Tibial nerve (tissue), 4 donors: ENCODE data around the gene PYGO1. TPM values are rescaled to one million over a fixed set of nuclear protein-coding genes. Genes with fewer than 3 reads are reported as not detected.
"Not testable (repeated sequence)": the region's sequence is repeated elsewhere in the genome, so short reads cannot be mapped to it uniquely, and the experiment has no call there.

Experiments used
- DNase-seq, 2 donors: peaks; one replicate each; pipeline ENCODE4 v3.0.0-alpha.2; 2019; ENCODE audit warnings: low spot score in 2 of 2
- H3K27ac ChIP-seq, 4 donors: fragments of 200-600 bp; sonication (generic) in 3 of 4; one replicate each; pipeline ENCODE4 v1.5.1; 2017 to 2019; ENCODE audit warnings: mild to moderate bottlenecking in 1 of 4
- H3K27me3 ChIP-seq, 2 donors: fragments of 200-600 bp; sonication (generic) in 1 of 2; one replicate each; pipeline versions ENCODE4 v1.5.1 to v1.6.0; 2017 to 2019
- H3K36me3 ChIP-seq, 3 donors: fragments of 200-600 bp; sonication (generic); one replicate each; pipeline ENCODE4 v1.5.1; 2018 to 2019
- H3K4me1 ChIP-seq, 4 donors: fragments of 200-600 bp; sonication (generic) in 3 of 4; one replicate each; pipeline ENCODE4 v1.5.1; 2017 to 2019
- H3K4me3 ChIP-seq, 4 donors: fragments of 200-600 bp; sonication (generic) in 3 of 4; one replicate each; pipeline ENCODE4 v1.5.1; 2017 to 2019; ENCODE audit warnings: mild to moderate bottlenecking in 1 of 4, moderate library complexity in 1 of 4
- H3K9me3 ChIP-seq, 4 donors: fragments of 200-600 bp; sonication (generic) in 3 of 4; one replicate each; pipeline ENCODE4 v1.5.1; 2017 to 2019
- EP300 ChIP-seq, 2 donors: sonication (generic); formaldehyde crosslinking; IDR thresholded peaks; one replicate each; pipeline ENCODE4 v1.6.1; 2017; ENCODE audit warnings: antibody characterized with exemption in 2 of 2, mild to moderate bottlenecking in 1 of 2
- POLR2A ChIP-seq, 2 donors: fragments of 450-650 bp; IDR thresholded peaks; one replicate each; pipeline ENCODE4 v1.6.1; 2017; ENCODE audit warnings: antibody characterized with exemption in 2 of 2, mild to moderate bottlenecking in 2 of 2, moderate library complexity in 2 of 2
- WGBS, 2 donors: methylation state at CpG; one replicate each; pipeline ENCODE4 v1.1.5; 2018; 5-methylcytosine and 5-hydroxymethylcytosine counted together
- total RNA-seq, 4 donors: library from RNA; depleted of rRNA; stranded (reverse); fragments of >200 nt; gene quantifications; one replicate each; pipeline ENCODE4 v1.1.0, GENCODE V29; 2016
- TF ChIP-seq, protein P1 (sequence below), 5 experiments: fragments of 200-600 bp in 3 of 5; fragments of 450-650 bp in 2 of 5; sonication (generic) in 3 of 5; IDR thresholded peaks; one replicate each; pipeline ENCODE4 v1.5.1; 2016 to 2019; ENCODE audit warnings: antibody characterized with exemption in 5 of 5, mild to moderate bottlenecking in 3 of 5, moderate library complexity in 2 of 5

Gene PYGO1
- total RNA-seq, 4 donors from 2014 or later = 4.2 to 11.9 (median 8.2) TPM

DNA sequence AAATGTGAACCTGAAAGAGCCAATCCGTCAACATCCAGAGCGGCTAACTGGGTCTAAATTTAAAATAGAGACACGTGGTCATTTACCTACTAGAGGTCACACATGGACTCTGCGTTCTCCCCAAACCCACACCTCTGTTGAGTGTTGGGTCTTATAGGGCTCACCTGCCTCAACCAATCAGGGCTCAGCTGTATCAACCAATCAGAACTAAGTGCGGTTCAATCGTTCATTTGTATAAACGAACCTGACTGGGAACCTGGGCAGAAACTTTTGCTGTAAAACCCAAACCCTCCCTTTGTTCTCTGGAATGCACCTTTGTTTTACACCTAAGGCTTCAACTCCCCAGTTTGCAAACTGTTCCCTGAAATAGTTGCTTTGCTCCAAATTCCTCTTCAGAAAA, 89.0 kb downstream of the PYGO1 start:
- WGBS, 2 donors = 86 to 88% methylated on average over 7 of the region's 7 CpGs
- Histone ChIP-seq H3K36me3 (peaks cover 0 to 6% (median 0%) of the 10 kb centered on the region in 3 donors), H3K4me3 (no peak overlapping the region), H3K27ac (no peak overlapping the region), H3K4me1 (peaks cover 0 to 22% (median 2%) of the 10 kb centered on the region in 4 donors), H3K9me3 (peaks cover 0 to 1% (median 0%) of the 10 kb centered on the region in 4 donors), H3K27me3 (no peaks in the 10 kb centered on the region)
- no peak for TF ChIP-seq EP300 (IDR thresholded peaks at IDR 0.05)
- TF ChIP-seq, protein P1, sequence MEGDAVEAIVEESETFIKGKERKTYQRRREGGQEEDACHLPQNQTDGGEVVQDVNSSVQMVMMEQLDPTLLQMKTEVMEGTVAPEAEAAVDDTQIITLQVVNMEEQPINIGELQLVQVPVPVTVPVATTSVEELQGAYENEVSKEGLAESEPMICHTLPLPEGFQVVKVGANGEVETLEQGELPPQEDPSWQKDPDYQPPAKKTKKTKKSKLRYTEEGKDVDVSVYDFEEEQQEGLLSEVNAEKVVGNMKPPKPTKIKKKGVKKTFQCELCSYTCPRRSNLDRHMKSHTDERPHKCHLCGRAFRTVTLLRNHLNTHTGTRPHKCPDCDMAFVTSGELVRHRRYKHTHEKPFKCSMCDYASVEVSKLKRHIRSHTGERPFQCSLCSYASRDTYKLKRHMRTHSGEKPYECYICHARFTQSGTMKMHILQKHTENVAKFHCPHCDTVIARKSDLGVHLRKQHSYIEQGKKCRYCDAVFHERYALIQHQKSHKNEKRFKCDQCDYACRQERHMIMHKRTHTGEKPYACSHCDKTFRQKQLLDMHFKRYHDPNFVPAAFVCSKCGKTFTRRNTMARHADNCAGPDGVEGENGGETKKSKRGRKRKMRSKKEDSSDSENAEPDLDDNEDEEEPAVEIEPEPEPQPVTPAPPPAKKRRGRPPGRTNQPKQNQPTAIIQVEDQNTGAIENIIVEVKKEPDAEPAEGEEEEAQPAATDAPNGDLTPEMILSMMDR (IDR thresholded peaks at IDR 0.05) = no peak
- no peak for TF ChIP-seq POLR2A (IDR thresholded peaks at IDR 0.05)
- DNase-seq = no peak

DNA sequence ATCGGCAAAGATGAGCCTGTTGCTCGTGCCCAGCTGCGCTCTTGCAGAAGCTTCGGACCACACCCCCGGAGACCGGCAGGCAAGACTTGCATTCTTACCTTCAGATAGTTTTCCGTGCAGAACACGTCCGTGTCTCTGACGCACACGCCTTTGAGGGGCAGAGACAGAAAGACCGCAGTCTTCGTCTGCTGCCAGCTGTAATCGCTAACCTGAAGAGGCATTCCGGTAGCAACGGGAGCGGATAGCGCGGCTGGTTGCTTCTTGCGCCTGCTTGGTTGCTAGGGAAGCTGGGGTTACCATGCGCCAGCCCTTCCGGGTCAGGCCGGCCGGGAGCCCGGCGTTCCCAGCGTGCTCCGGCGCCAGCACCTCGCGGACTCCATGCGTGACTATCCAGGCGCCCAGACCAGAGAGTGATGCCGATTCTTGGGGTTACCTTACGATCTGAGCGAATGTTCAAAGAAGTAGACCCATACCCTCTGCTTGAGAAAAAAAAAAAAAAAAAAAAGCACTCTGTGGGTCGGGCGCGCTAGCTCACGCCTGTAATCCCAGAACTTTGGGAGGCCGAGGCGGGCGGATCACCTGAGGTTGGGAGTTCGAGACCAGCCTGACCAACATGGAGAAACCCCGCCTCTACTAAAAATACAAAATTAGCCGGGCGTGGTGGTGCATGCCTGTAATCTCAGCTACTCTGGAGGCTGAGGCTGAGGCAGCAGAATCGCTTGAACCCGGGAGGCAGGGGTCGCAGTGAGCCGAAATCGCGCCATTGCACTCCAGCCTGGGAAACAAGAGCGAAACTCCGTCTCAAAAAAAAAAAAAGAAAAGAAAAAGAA, 89.8 kb downstream of the PYGO1 start:
- DNase-seq = peak; percentile 46 to 53
- 11 to 12% methylated on average over 53 to 55 of the region's 55 CpGs for WGBS, 2 donors
- peak overlapping the region in 1 of 4 donors; percentile 56 for H3K27ac ChIP-seq

GRCh38 chr15:55496716-55497115, 91.4 kb downstream of the PYGO1 start:
- Histone ChIP-seq H3K36me3 (peaks cover 0 to 20% (median 0%) of the 10 kb centered on the region in 3 donors), H3K27ac (no peak overlapping the region), H3K4me3 (no peak overlapping the region), H3K27me3 (no peaks in the 10 kb centered on the region), H3K4me1 (peaks cover 0 to 22% (median 2%) of the 10 kb centered on the region in 4 donors), H3K9me3 (no peaks in the 10 kb centered on the region)
- TF ChIP-seq, protein P1 (IDR thresholded peaks at IDR 0.05) = no peak
- 63 to 75% methylated on average over 2 of the region's 2 CpGs for WGBS, 2 donors
- DNase-seq = no peak

More for the DNA sequence above, 89.8 kb downstream of the PYGO1 start:
- peak in 1 of 2 donors; percentile 35 for TF ChIP-seq EP300 (IDR thresholded peaks at IDR 0.05)
- H3K4me3 ChIP-seq = peak overlapping the region; percentile 48 to 76 (median 68)
- peaks cover 0 to 22% (median 2%) of the 10 kb centered on the region in 4 donors for H3K4me1 ChIP-seq
- not testable (repeated sequence) for H3K9me3 ChIP-seq, H3K27me3 ChIP-seq
- H3K36me3 ChIP-seq = peaks cover 0 to 13% (median 0%) of the 10 kb centered on the region in 3 donors

GRCh38 chr15:55494931-55495330, 93.2 kb downstream of the PYGO1 start:
- no peak for DNase-seq
- WGBS, 2 donors = 91 to 95% methylated on average over 1 of the region's 1 CpG
- Histone ChIP-seq H3K4me3 (no peak overlapping the region), H3K4me1 (peaks cover 0 to 22% (median 2%) of the 10 kb centered on the region in 4 donors), H3K27ac (no peak overlapping the region), H3K36me3 (peaks cover 0 to 32% (median 0%) of the 10 kb centered on the region in 3 donors), H3K9me3 (no peaks in the 10 kb centered on the region), H3K27me3 (no peaks in the 10 kb centered on the region)
- TF ChIP-seq POLR2A (IDR thresholded peaks at IDR 0.05) (no peak), EP300 (IDR thresholded peaks at IDR 0.05) (no peak)
- TF ChIP-seq, protein P1 (IDR thresholded peaks at IDR 0.05) = no peak

- H3K4me1 ChIP-seq, H3K27ac ChIP-seq, H3K27me3 ChIP-seq, H3K9me3 ChIP-seq, DNase-seq, H3K4me3 ChIP-seq: not testable (repeated sequence)
- WGBS, 2 donors = 95 to 97% methylated on average over 9 of the region's 9 CpGs
- peaks cover 0 to 68% (median 0%) of the 10 kb centered on the region in 3 donors for H3K36me3 ChIP-seq
These were observed 99.1 kb downstream of the PYGO1 start for GRCh38 chr15:55488952-55489600.

Other genes starting within 250 kb of the PYGO1 start
- 10 to 100 TPM; 48.0 to 70.2 (median 63.6) TPM for gene CCPG1, start 180.0 kb downstream of the PYGO1 start, total RNA-seq
- gene PIERCE2, start 179.8 kb downstream of the PYGO1 start, total RNA-seq = 1 to 10 TPM in 3 of 4 donors, not detected in 1; 1.8 to 4.8 (median 2.9) TPM
- 1 to 10 TPM in 3 of 4 donors, not detected in 1; 1.3 to 3.3 (median 2.2) TPM for gene DNAAF4, start 80.1 kb downstream of the PYGO1 start, total RNA-seq
- gene PRTG, start 154.8 kb upstream of the PYGO1 start, total RNA-seq = 10 to 100 TPM in 2 of 4 donors, 1 to 10 TPM in 2; 2.1 to 12.8 (median 7.7) TPM